Activated CD4-positive, alpha-beta T cell treated with anti-CD3 and anti-CD28 coated beads, Interleukin-2, amount 10 ng/mL, durations not matched to agents 24 days and 14 days (primary cell): Measurements from ENCODE around the gene MICOS13. TPM values are rescaled to one million over a fixed set of nuclear protein-coding genes. Genes with fewer than 3 reads are reported as not detected.

Experiments used
- DNase-seq: peaks from one replicate; pipeline ENCODE4 v3.0.0; 2022
- H3K27ac Mint-ChIP-seq: one replicate; pipeline ENCODE4 v1.8.0; 2022; ENCODE audit warnings: mild to moderate bottlenecking, mixed read lengths
- H3K27me3 Mint-ChIP-seq: one replicate; pipeline ENCODE4 v1.8.0; 2022; ENCODE audit warnings: mixed read lengths
- H3K36me3 Mint-ChIP-seq: one replicate; pipeline ENCODE4 v1.8.0; 2022; ENCODE audit warnings: low read depth, mild to moderate bottlenecking, mixed read lengths
- H3K4me1 Mint-ChIP-seq: one replicate; pipeline ENCODE4 v1.8.0; 2021; ENCODE audit warnings: mixed read lengths
- H3K4me3 Mint-ChIP-seq: one replicate; pipeline ENCODE4 v1.8.0; 2022; ENCODE audit warnings: mild to moderate bottlenecking, moderate library complexity, mixed read lengths
- H3K9me3 Mint-ChIP-seq: one replicate; pipeline ENCODE4 v1.8.0; 2021; ENCODE audit warnings: mixed read lengths
- intact Hi-C: fragments of 100-400 bp; cut with micrococcal nuclease; formaldehyde crosslinking; loops from one replicate; pipeline ENCODE4 v1.15.1; 2023
- total RNA-seq: library from RNA; stranded (reverse); gene quantifications from 2 replicates; pipeline ENCODE4 v1.2.3, GENCODE V29; 2022

The MICOS13 gene
- total RNA-seq, 1 donor from 2014 or later = 56.2 TPM

GRCh38 chr19:5628461-5628860 lies 51.9 kb downstream of the MICOS13 start:
- peak overlapping the region; percentile 34 for H3K27ac Mint-ChIP-seq
- intact Hi-C loops = no loop called here
- no peaks in the 10 kb centered on the region for H3K9me3 Mint-ChIP-seq
- no peak for DNase-seq
- H3K4me1 Mint-ChIP-seq = peaks cover 59% of the 10 kb centered on the region
- peaks cover 69% of the 10 kb centered on the region for H3K36me3 Mint-ChIP-seq
- H3K27me3 Mint-ChIP-seq = no peaks in the 10 kb centered on the region
- H3K4me3 Mint-ChIP-seq = peak overlapping the region; percentile 44

Other genes with a start within 250 kb of the MICOS13 start
- gene ZNRF4, start 225.1 kb downstream of the MICOS13 start, total RNA-seq = not detected in 2 replicates
- 0.33 and 0.52 TPM in 2 replicates for gene TINCR, start 112.6 kb downstream of the MICOS13 start, total RNA-seq
- gene SAFB2, start 57.7 kb downstream of the MICOS13 start, total RNA-seq = 97.6 and 101 TPM in 2 replicates
- gene SAFB, start 57.4 kb downstream of the MICOS13 start, total RNA-seq = 142 and 143 TPM in 2 replicates
- gene HSD11B1L, start 511 bp upstream of the MICOS13 start, total RNA-seq = 2.2 and 2.6 TPM in 2 replicates
- gene RPL36, start 9.8 kb upstream of the MICOS13 start, total RNA-seq = 1,117 and 1,132 TPM in 2 replicates
- 220 and 240 TPM in 2 replicates for gene LONP1, start 39.6 kb upstream of the MICOS13 start, total RNA-seq
- gene CATSPERD, start 40.1 kb upstream of the MICOS13 start, total RNA-seq = not detected in 2 replicates
- 6.7 and 7.5 TPM in 2 replicates for gene PRR22, start 104.2 kb upstream of the MICOS13 start, total RNA-seq
- 85.8 and 89.8 TPM in 2 replicates for gene DUS3L, start 110.6 kb upstream of the MICOS13 start, total RNA-seq
- gene NRTN, start 124.6 kb upstream of the MICOS13 start, total RNA-seq = 0.47 and 0.61 TPM in 2 replicates
- not detected in 2 replicates for gene FUT6, start 159.2 kb upstream of the MICOS13 start, total RNA-seq
- not detected in 2 replicates for gene FUT3, start 170.9 kb upstream of the MICOS13 start, total RNA-seq
- not detected in 2 replicates for gene FUT5, start 190.0 kb upstream of the MICOS13 start, total RNA-seq
- gene NDUFA11, start 223.3 kb upstream of the MICOS13 start, total RNA-seq = 237 and 251 TPM in 2 replicates
- 2.7 and 3.2 TPM in 2 replicates for gene VMAC, start 224.4 kb upstream of the MICOS13 start, total RNA-seq
- 4.0 and 4.1 TPM in 2 replicates for gene CAPS, start 233.7 kb upstream of the MICOS13 start, total RNA-seq